ENCODE data around the gene CD209.

- TF ChIP-seq POLR2A (IDR thresholded peaks at IDR 0.05) = no peak
- TF ChIP-seq CTCF (IDR thresholded peaks at IDR 0.05) = no peak
Observed at GRCh38 chr19:7772752-7773291, 25.5 kb upstream of the CD209 start.

Measured in sigmoid colon (tissue), 3 donors.